Stimulated activated CD4-positive, alpha-beta T cell treated with anti-CD3 and anti-CD28 coated beads, TNF-alpha, amount 100 ng/mL, for 48 hours (primary cell): ENCODE data around the gene RGN.
"Not testable (repeated sequence)": the region's sequence is repeated elsewhere in the genome, so short reads cannot be mapped to it uniquely, and the experiment has no call there.

Source experiments
- DNase-seq, 3 donors: peaks; one replicate each; pipeline ENCODE4 v3.0.0-alpha.2; 2020; ENCODE audit warnings: low read depth in 3 of 3

The RGN gene

GRCh38 chrX:47078129-47079043, at the start of gene RGN:
Gene RGN (plus strand): TSS chrX:47078443. CDS start chrX:47081145, 2,702 bp downstream.
- DNase-seq: no peak

GRCh38 chrX:47030339-47030738, 47.9 kb upstream of the RGN start:
- DNase-seq: peak in 2 of 3 donors; percentile 3 to 17

- DNase-seq: no peak
These were observed 30.3 kb upstream of the RGN start for GRCh38 chrX:47047989-47048388.

GRCh38 chrX:47059142-47059874, 18.9 kb upstream of the RGN start:
- DNase-seq: no peak

- DNase-seq: no peak
These were observed 17.5 kb upstream of the RGN start for GRCh38 chrX:47060708-47061107.

GRCh38 chrX:47061238-47061919, 16.9 kb upstream of the RGN start:
- no peak for DNase-seq

- no peak for DNase-seq
These were observed 15.1 kb upstream of the RGN start for GRCh38 chrX:47063179-47063578.

GRCh38 chrX:47068214-47068613, 10.0 kb upstream of the RGN start:
- no peak for DNase-seq

- DNase-seq: no peak
These were observed 9.5 kb upstream of the RGN start for GRCh38 chrX:47068720-47069119.

- no peak for DNase-seq
These were observed 2.1 kb downstream of the RGN start for GRCh38 chrX:47080215-47080914.

- no peak for DNase-seq
These were observed 2.6 kb downstream of the RGN start for GRCh38 chrX:47080915-47081236.

GRCh38 chrX:47091149-47091775, 13.0 kb downstream of the RGN start:
- no peak for DNase-seq

GRCh38 chrX:47093248-47093647, 15.0 kb downstream of the RGN start:
- DNase-seq: no peak

- no peak for DNase-seq
These were observed 15.6 kb downstream of the RGN start for GRCh38 chrX:47093860-47094259.

- no peak for DNase-seq
These were observed 18.8 kb downstream of the RGN start for GRCh38 chrX:47097018-47097417.

- no peak for DNase-seq
These were observed 20.3 kb downstream of the RGN start for GRCh38 chrX:47098338-47099094.

- no peak for DNase-seq
These were observed 23.0 kb downstream of the RGN start for GRCh38 chrX:47101206-47101605.

- not testable (repeated sequence) for DNase-seq
These were observed 32.8 kb downstream of the RGN start for GRCh38 chrX:47110936-47111615.

- no peak for DNase-seq
These were observed 34.2 kb downstream of the RGN start for GRCh38 chrX:47112316-47112954.
